PC-3 (cell line): Measurements from ENCODE around the gene HCFC1R1. TPM values are rescaled to one million over a fixed set of nuclear protein-coding genes. Genes with fewer than 3 reads are reported as not detected.
A peak's percentile ranks its signal among the peaks of the same experiment; 100 is the strongest.

Source experiments
- ATAC-seq: fragments of 200-7000 bp; cut with Tn5 transposase; 2 replicates; pipeline ENCODE4 v1.9.1; 2020; ENCODE audit warnings: mild to moderate bottlenecking, moderate library complexity
- BruUV-seq: library from RNA; stranded (reverse); fragments of 400-500 nt; replicated peaks from 2 replicates; lab custom pipeline; 2021; lab: Mats Ljungman, UMichigan
- CTCF ChIA-PET: fragments of 300-600 bp; sonication (Branson Sonifier 250); formaldehyde crosslinking; loops from one replicate; lab custom pipeline; 2022; ENCODE audit warnings: antibody characterized with exemption; lab: Charles Lee
- POLR2A ChIA-PET: fragments of 300-600 bp; sonication (Branson Sonifier 250); formaldehyde crosslinking; loops from one replicate; lab custom pipeline; 2022; ENCODE audit warnings: antibody characterized with exemption; ENCODE audit not compliant: unreplicated experiment; lab: Charles Lee
- DNase-seq: peaks from one replicate; pipeline ENCODE4 v3.0.0-alpha.2; 2015
- H2AFZ ChIP-seq: fragments of 300-600 bp; sonication (generic); 2 replicates; pipeline ENCODE4 v1.6.0; 2016; ENCODE audit warnings: antibody characterized with exemption, low read length
- H3F3A ChIP-seq: fragments of 300-600 bp; sonication (generic); one replicate; pipeline ENCODE4 v1.6.0; 2017; ENCODE audit warnings: antibody characterized with exemption, low read length, control low read depth, mild to moderate bottlenecking; ENCODE audit not compliant: unreplicated experiment
- H3K27ac ChIP-seq: fragments of 300-600 bp; sonication (generic); 2 replicates; pipeline ENCODE4 v1.5.1; 2016; ENCODE audit warnings: mild to moderate bottlenecking, low read length
- H3K27me3 ChIP-seq: fragments of 300-600 bp; sonication (generic); 2 replicates; pipeline ENCODE4 v1.6.1; 2016; ENCODE audit warnings: low read length, mixed read lengths
- H3K36me3 ChIP-seq: fragments of 300-600 bp; sonication (generic); 2 replicates; pipeline ENCODE4 v1.6.1; 2016; ENCODE audit warnings: low read depth, mixed run types, low read length, mixed read lengths
- H3K4me1 ChIP-seq: fragments of 300-600 bp; sonication (generic); 2 replicates; pipeline ENCODE4 v1.5.1; 2016; ENCODE audit warnings: low read length; ENCODE audit not compliant: insufficient read depth
- H3K4me2 ChIP-seq: fragments of 300-600 bp; sonication (generic); 2 replicates; pipeline ENCODE4 v1.6.0; 2016; ENCODE audit warnings: low read length
- H3K4me3 ChIP-seq: fragments of 300-600 bp; sonication (generic); 2 replicates; pipeline ENCODE4 v1.5.1; 2016; ENCODE audit warnings: mild to moderate bottlenecking, low read length, mixed read lengths
- H3K79me2 ChIP-seq: fragments of 300-600 bp; sonication (generic); 2 replicates; pipeline ENCODE4 v1.6.1; 2017; ENCODE audit warnings: low read length, mixed read lengths
- H3K9ac ChIP-seq: fragments of 300-600 bp; sonication (generic); 2 replicates; pipeline ENCODE4 v1.6.0; 2016; ENCODE audit warnings: mild to moderate bottlenecking, low read length
- H3K9me2 ChIP-seq: fragments of 300-600 bp; sonication (generic); replicated peaks from 2 replicates; pipeline ENCODE4 v1.6.1; 2016; ENCODE audit warnings: mixed run types, low read length, mixed read lengths
- H3K9me3 ChIP-seq: fragments of 300-600 bp; sonication (generic); 2 replicates; pipeline ENCODE4 v1.6.1; 2016; ENCODE audit warnings: low read length, mixed read lengths
- H4K20me1 ChIP-seq: fragments of 300-600 bp; sonication (generic); 2 replicates; pipeline ENCODE4 v1.6.1; 2016; ENCODE audit warnings: low read length, mixed read lengths
- EZH2 ChIP-seq: fragments of 300-600 bp; sonication (generic); IDR thresholded peaks from one replicate; pipeline ENCODE4 v1.6.1; 2017; ENCODE audit warnings: antibody characterized with exemption, mild to moderate bottlenecking, low read length; ENCODE audit not compliant: unreplicated experiment
- EZH2phosphoT487 ChIP-seq: fragments of 300-600 bp; sonication (generic); IDR thresholded peaks from 2 replicates; pipeline ENCODE4 v1.6.1; 2018; ENCODE audit warnings: mild to moderate bottlenecking, antibody characterized with exemption, low read length, borderline replicate concordance
- intact Hi-C: fragments of 100-400 bp; cut with micrococcal nuclease; formaldehyde crosslinking; loops from 2 replicates; pipeline ENCODE4 v1.9.0; 2023
- total RNA-seq: library from RNA; depleted of rRNA; stranded (reverse); fragments of >200 nt; gene quantifications from 2 replicates; pipeline ENCODE4 v1.2.3, GENCODE V29; 2014
- TF ChIP-seq, protein P1 (sequence below): fragments of 300-600 bp; sonication (generic); conservative IDR thresholded peaks from 2 replicates; pipeline ENCODE4 v1.5.1; 2017; ENCODE audit warnings: antibody characterized with exemption, low read depth, mild to moderate bottlenecking, low read length

Gene HCFC1R1
- total RNA-seq, 1 experiment from 2014 or later, result 56.4 TPM

DNA sequence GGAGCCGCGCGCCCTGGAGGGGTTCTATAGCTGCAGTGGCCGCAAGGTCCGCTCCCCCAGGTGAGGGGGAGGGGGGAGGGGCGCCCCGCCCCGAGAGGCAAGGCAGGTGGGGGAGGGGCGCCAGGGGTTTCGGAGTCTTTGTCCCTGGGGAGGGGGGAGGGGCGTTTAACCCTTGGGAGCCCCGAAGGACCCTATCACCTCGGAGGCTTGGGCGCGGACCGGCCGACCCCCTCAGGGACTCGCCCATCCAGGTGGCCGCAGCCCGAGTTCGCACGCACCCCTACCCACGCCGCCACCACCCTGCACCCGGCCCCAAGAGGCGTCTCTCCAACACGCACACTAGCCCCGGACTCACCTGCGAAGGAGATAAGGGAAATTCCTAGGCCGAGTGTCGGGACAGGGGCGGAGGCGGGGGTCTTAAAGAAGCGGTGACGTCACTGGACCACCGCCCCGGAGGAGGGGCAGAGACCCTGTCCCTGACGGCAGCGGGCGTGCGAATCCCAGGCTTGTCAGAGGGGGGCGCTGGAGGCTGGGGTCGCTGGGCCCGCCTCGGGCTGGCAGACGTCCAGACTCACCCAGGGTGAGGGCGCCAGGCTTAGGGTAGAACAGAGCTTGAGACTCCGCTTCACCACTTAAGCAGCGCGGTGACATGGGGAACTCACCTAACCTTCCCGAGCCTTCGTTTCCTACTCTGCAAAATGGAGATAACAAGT lies 5.8 kb downstream of the HCFC1R1 start, which contains the start of gene CLDN6:
Gene CLDN6, minus strand, starts transcription at position 390 of the 713 bp plus-strand sequence. CDS start 2,162 bp downstream, outside the sequence.
- Histone ChIP-seq H3K36me3 (peaks cover 10% of the 10 kb centered on the region), H3K4me3 (no peak within 1 kb of the TSS), H3F3A (no peaks in the 10 kb centered on the region), H3K9ac (no peak within 1 kb of the TSS), H3K27ac (no peak within 1 kb of the TSS), H4K20me1 (no peaks in the 10 kb centered on the region), H2AFZ (no peak within 1 kb of the TSS), H3K9me2 (no peaks in the 10 kb centered on the region), H3K9me3 (no peaks in the 10 kb centered on the region), H3K4me2 (no peak within 1 kb of the TSS), H3K27me3 (no peaks in the 10 kb centered on the region), H3K79me2 (peaks cover 12% of the 10 kb centered on the region), H3K4me1 (peaks cover 19% of the 10 kb centered on the region)
- POLR2A ChIA-PET, result no interaction called here
- ATAC-seq (no peak), DNase-seq (no peak)
- intact Hi-C loops, result no loop called here
- CTCF ChIA-PET, result no interaction called here
- no peak for TF ChIP-seq EZH2
- TF ChIP-seq, protein P1, sequence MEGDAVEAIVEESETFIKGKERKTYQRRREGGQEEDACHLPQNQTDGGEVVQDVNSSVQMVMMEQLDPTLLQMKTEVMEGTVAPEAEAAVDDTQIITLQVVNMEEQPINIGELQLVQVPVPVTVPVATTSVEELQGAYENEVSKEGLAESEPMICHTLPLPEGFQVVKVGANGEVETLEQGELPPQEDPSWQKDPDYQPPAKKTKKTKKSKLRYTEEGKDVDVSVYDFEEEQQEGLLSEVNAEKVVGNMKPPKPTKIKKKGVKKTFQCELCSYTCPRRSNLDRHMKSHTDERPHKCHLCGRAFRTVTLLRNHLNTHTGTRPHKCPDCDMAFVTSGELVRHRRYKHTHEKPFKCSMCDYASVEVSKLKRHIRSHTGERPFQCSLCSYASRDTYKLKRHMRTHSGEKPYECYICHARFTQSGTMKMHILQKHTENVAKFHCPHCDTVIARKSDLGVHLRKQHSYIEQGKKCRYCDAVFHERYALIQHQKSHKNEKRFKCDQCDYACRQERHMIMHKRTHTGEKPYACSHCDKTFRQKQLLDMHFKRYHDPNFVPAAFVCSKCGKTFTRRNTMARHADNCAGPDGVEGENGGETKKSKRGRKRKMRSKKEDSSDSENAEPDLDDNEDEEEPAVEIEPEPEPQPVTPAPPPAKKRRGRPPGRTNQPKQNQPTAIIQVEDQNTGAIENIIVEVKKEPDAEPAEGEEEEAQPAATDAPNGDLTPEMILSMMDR, result peak; percentile 24; the same call in 1 of the 2 replicates
- TF ChIP-seq EZH2phosphoT487, result no peak
- BruUV-seq, result no TSS peak

DNA sequence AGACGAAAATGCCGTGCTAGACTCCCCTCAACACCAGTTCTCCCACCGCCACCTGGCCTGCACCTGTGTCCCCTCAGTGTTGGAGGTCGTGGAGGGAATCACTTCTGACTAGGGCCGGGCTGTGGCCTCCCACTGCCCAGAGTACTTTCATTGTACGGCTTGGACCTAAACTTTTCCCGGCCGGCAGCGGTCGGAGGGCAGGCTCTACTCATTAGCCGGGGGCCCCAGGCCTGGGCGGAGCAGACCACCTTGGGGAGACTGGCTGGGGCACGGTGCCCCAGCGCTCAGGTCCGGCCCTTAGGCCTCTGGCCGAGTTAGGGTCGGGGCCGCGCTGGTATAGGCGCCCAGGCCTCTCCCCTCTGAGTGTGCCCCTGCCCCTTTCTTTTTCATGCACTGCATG lies 6.4 kb downstream of the HCFC1R1 start:
- H4K20me1 ChIP-seq, result no peaks in the 10 kb centered on the region
- BruUV-seq, result no TSS peak
- CTCF ChIA-PET, result no interaction called here
- intact Hi-C loops, result no loop called here
- DNase-seq (no peak), ATAC-seq (no peak)
- H3K36me3 ChIP-seq, result peaks cover 10% of the 10 kb centered on the region
- no peak overlapping the region for H3K9ac ChIP-seq
- TF ChIP-seq, protein P1, result no peak
- TF ChIP-seq EZH2 (no peak), EZH2phosphoT487 (no peak)
- H3K9me3 ChIP-seq, result no peaks in the 10 kb centered on the region
- no peak overlapping the region for H3K27ac ChIP-seq
- no peak overlapping the region for H3K4me3 ChIP-seq
- peaks cover 16% of the 10 kb centered on the region for H3K4me1 ChIP-seq
- no peaks in the 10 kb centered on the region for H3K9me2 ChIP-seq
- no peaks in the 10 kb centered on the region for H3K27me3 ChIP-seq
- H3K4me2 ChIP-seq, result no peak overlapping the region
- no peaks in the 10 kb centered on the region for H3F3A ChIP-seq
- H2AFZ ChIP-seq, result no peak overlapping the region
- H3K79me2 ChIP-seq, result peaks cover 12% of the 10 kb centered on the region
- POLR2A ChIA-PET, result no interaction called here

DNA sequence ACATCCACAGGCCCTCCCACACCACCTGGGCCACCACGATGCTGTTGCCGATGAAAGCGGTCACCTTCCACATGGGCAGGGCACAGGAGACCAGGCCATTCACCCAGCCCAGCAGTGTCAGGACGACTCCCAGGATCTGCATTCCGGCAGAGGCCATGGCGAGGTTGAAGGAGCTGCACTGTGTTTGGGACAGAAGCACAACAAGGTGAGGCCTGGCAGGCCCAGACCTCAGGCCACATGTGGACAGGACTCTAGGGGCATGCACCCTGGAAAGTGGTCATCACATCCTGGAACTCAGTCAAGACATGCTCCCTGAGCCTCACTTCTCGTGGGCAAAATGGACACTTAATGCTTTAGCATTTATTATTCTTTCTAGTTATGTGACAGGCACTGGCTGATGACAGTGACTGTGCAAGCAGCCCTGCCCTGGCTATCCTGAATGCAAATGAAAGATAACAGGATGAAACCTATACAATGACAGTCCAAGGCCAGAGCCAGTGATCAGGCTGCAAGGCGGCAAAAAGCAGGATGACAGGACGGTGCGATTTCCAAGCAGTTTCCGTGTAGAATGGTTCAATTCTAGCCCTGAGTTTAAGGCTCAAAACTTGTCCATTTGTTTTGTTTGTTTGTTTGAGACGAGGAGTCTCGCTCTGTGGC lies 7.7 kb downstream of the HCFC1R1 start:
- H3K4me1 ChIP-seq, result peaks cover 13% of the 10 kb centered on the region
- DNase-seq, result no peak
- POLR2A ChIA-PET, result no interaction called here

More for the DNA sequence above, 7.7 kb downstream of the HCFC1R1 start:
- Histone ChIP-seq H3K27me3 (no peaks in the 10 kb centered on the region), H3K4me3 (no peak overlapping the region), H2AFZ (no peak overlapping the region), H4K20me1 (no peaks in the 10 kb centered on the region), H3K9ac (no peak overlapping the region), H3K9me2 (no peaks in the 10 kb centered on the region), H3K36me3 (0 out of 2 replicates have a peak, but pooled peaks cover under 1% of the 10 kb centered on the region), H3K4me2 (no peak overlapping the region), H3K27ac (no peak overlapping the region), H3K79me2 (peaks cover under 1% of the 10 kb centered on the region; the same call in 1 of the 2 replicates), H3F3A (no peaks in the 10 kb centered on the region), H3K9me3 (no peaks in the 10 kb centered on the region)
- no TSS peak for BruUV-seq
- CTCF ChIA-PET, result no interaction called here
- TF ChIP-seq, protein P1, result no peak
- no peak for TF ChIP-seq EZH2phosphoT487
- no peak for TF ChIP-seq EZH2
- ATAC-seq, result no peak
- intact Hi-C loops, result no loop called here
